NCI-H510A treated with DMSO at 0.1 percent for 48 hours (cell line): Measurements from ENCODE around the gene GRIFIN.
A peak's percentile ranks its signal among the peaks of the same experiment; 100 is the strongest.
"Not testable (repeated sequence)": the region's sequence is repeated elsewhere in the genome, so short reads cannot be mapped to it uniquely, and the experiment has no call there.

ENCODE experiments used
- DNase-seq: peaks from one replicate; lab custom pipeline; 2025; lab: John Stamatoyannopoulos, UW

The GRIFIN gene

DNA sequence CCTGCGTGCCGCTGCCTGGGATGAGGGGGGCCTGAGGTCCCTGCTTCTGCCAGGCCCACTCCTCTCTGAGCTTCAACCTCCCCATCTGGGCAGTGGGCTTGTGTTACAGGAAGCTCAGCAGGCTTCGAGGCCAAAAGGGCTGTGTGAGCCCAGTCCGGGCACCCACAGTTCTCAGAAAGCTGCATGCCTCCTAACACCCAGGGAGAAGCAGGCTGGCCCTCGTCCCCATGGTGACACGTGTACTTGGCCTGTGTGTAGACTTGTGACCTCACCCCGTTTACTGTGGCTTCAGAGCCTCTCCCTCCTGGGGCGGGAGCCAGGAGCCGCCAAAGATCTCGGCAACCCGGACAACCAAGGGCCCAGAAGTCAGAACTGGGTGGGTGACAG lies 2.2 kb upstream of the GRIFIN start:
- DNase-seq: peak; percentile 29

DNA sequence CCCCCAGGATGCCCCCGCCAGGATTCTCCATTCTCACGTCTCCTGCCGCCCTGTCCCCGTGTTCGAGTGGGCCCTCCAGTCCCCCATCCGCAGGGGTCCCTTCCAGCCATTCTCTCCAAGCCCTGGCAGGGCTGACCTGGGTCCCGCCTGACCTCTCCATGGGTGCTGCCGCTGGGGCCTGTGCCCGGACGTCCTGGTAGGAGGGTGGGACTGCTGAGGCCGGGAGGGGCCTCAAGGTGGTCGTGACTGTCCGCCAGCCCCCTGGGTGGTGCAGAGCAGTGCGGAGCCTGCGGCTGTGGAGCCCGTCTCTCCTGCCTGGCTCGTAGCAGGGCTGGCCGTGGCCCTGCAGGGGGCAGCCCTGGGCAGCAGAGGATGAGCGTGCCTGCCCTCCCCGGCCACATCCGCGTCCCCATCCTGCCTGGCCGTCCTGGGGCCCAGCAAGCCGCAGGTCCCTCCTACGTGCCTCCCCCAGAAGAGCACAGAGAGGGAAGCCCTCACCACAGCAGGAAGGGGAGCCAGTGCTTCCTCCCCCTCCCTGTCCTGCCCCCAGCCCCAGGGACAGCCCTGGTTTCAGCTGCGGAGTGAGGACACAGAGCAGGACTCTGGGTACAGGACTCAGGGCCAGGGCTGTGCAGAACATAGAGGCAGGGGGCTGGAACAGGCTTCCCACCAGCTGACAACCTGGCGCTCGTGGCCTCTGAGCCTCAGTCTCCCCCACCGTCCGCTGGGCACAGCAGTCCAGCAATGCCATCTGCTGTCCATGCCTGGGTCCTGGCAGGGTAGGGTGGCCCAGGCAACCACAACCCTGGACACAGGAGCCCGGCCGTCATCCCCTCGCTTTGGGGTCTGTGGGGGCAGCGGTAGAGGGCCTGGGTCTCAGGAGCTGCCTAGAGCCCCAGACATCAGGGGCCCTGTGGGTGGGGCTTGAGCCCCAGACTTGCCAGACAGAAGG lies 1.5 kb upstream of the GRIFIN start:
- DNase-seq: peak; percentile 72

DNA sequence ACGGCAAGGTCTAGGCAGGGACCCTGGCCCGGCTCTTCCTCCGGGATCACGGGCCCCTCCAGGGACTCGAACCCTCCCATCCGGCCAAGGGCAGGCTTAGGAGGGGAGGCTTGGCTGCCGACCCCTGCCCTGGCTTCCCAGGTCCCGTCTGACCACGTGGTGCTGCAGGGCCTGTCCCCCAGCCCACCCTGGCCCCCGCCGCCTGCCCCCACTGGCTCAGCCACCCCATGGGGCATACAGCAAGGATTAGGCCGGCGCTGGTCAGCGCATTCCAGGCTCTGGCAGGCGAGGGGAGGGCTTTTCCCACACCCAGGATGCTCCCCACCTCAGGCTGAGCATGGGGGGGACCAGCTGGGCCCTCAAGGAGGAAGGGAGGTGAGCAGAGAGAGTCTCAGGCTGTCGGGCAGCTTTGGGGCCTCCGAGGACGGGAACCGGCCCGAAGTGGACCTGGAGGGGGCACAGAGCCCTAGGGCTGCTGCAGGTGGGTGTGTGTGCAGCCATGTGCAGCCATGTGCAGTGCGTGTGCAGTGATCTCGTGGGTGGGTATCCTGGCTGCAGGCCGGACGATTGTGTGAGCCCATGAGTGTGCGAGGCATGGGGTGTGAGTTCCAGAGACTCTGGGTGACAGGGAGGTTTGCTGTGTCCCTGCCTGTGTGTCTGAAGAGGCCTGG lies 713 bp upstream of the GRIFIN start:
- DNase-seq: no peak

DNA sequence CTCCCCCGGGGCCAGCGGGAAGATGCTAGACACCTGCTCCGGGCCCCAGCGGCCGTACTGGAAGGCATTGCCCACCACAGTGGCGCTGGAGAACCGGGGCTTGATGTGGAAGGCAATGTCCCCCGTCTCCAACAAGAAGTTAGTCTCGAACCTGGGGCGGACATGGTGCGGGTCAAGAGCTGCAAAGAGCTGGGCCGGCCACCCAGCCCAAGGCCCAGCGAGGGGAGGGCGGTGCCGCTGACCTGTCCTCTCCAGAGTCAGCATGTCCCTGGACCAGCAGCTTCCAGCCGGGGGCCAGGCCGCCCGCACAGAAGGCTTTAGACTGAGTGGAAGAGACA lies 551 bp downstream of the GRIFIN start:
- no peak for DNase-seq

DNA sequence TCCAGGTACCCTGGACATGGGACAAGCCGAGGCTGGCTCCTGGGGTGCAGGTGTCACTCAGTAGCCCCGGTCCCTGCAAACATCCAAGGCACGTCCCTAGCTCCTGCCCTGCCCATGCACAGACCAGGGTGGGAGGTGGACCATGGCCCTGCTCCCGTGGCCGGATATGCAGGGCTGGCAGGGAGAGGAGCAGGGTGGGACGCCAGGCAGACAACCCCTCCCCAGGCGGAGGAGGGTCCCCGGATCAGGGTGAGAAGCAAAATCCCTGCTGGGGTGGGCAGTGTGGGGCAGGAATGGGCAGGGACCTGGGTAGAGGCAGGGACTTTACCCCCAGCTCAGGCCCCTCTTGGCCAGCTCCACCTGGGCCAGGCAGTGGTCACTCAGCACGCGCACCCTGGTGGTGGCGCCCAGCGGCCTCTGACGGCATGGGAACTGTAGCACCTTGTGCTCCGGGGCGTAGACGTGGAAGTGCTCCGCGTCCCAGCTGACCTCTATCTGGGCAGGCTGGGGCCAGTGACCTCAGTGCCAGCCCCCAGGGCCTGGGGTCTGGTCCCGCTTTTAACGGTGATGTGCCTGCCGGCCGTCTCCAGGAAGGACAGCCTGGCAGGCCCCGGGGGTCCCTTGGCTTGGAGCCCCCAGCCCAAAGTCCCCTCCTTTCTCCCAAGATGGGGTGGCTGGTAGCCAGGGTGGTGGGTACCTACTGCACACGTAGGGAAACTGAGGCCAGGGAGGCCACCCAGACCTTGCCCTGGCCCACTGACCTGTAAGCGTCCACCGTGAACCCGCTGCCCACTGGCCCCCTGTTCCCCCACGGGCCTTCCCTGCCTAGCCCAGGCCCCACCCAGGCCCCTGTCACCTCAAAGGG lies 1.2 kb downstream of the GRIFIN start:
- no peak for DNase-seq

DNA sequence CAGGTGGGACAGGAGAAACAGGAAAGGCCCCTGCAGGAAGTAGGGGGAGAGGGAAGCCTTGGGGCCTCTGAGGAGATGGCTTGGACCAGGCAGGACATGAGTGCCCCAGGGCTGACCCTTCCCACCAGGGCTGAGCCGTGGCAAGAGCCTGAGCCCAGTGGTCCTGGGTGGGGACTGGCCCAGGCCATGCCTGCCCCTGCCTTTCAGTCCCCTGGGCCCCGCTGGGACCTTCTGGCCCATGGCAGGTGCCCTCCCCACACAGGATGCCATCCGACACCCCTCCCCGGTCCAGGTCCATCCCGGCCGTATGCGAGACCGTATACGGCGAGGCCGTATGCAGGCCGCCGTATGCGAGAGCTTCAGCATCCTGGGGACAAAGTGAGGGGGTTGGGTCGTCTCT lies 2.0 kb downstream of the GRIFIN start:
- DNase-seq: no peak

DNA sequence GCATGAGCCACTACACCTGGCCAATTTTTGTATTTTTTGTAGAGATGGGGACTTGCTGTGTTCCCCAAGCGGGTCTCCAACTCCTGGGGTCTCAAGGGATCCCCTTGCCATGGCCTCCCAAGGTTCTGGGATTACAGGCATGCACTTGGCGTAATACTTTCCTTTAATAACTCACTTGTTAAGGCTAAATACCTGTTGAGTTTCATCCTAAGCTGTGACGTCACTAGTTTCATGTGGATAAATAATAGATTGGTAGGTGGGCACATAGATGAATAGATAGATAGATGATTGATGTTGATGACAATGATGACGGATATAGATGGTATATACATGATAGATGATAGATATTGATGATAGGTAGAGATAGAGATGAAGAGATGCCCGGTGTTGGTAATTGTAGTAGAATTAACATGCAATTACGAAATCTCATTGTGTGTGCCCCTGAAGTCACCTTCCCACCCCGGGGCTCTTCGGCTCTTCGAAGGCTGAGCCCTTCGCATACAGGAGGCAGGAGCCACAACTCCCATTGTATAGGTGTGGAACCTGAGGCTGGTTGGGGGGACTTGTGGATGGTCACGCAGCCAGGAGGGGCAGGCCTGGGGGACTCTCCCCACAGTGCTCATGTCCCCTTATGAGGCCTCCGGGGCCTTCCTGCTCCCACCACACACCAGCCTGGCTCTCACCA lies 2.6 kb downstream of the GRIFIN start:
- no peak for DNase-seq

DNA sequence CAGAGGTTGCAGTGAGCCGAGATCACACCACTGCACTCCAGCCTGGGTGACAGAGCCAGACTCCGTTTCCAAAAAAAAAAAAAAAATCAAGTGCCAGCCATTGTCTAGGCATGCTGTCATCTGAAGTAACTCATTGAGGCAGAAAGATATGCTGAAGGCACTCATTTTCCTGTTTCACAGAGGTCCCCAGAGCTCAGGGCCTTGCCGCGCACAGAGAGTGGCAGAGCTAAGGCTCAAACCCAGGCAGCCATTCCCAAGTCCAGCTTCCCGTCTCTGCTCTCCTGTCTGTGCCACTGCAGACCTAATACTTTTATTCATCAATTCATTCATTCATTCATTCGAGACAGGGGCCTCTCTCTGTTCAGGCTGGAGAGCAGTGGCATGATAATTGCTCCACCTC lies 3.5 kb downstream of the GRIFIN start:
- DNase-seq: no peak

DNA sequence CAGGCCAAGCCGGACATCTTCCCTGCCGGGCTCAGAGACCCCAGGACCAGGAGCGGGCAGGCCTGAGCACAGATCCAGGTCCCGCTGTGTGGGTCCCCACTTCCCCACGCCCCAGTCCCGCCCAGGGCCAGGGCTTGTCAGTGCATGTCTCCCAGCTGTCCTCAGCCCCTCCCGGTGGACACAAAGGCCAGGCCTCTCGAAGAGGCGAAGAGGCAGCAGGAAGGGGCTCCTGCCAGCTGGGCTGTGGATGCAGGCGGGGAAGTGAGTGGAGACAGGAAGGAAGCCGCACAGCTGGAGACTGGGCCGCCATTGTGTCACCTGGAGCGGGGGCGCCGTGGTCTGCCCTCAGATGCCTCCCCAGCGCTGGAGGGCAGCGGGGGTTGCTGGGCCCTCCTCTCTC lies 4.8 kb downstream of the GRIFIN start:
- DNase-seq: peak; percentile 85

DNA sequence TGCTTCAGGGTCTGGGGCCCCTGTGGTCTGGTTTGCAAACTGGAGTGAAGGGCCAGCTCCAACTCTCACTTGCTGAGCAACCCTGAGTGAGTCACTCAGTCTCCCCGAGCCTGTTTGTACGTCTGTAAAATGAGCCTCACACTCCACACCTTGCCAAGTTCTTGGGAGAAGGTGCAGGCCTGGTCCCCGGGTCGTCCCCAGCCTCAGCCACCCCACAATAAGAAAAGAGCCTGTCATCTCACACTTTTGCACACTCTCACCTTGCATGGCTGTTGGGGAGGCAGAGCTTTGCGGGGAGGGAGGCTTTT lies 5.2 kb downstream of the GRIFIN start:
- DNase-seq: no peak

DNA sequence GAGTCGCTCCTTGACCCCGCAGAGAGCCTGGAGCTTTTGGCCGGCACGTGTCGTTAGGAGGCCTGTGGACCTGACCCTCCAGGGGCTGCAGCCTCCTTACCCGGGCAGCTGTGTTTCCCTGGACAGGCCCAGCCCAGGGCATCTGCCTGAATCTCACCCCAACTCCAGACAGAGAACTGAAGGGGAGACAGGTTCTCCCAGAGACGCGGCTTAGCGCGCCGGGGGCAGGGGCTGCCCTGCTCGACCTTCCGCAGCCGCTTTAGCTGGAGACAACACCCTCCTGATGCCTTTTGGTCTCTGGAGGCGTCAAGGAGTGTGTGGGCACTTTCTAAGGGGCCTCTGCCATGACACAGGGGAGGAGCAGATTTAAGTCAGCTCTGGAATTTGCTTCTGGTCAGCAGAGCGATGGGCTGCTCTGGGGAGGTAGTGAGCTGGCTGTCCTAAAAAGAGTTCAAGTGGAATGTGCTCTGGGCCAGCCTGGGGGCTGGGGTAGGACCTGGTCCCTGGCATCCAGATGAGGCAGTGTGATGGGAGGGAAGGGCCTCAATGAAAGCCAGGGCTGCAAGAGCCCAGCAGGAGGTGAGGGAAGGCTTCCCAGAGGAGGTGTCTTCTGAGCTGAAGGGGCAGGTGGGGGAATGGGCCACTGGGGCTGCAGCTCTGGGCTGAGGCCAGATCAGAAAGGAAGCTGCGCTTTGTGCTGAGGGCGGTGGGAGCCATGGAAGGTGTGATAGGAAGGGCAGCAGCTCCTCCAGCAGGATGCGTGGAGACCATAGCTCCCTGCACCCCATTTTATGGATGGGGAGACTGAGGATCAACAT lies 5.8 kb downstream of the GRIFIN start:
- no peak for DNase-seq

DNA sequence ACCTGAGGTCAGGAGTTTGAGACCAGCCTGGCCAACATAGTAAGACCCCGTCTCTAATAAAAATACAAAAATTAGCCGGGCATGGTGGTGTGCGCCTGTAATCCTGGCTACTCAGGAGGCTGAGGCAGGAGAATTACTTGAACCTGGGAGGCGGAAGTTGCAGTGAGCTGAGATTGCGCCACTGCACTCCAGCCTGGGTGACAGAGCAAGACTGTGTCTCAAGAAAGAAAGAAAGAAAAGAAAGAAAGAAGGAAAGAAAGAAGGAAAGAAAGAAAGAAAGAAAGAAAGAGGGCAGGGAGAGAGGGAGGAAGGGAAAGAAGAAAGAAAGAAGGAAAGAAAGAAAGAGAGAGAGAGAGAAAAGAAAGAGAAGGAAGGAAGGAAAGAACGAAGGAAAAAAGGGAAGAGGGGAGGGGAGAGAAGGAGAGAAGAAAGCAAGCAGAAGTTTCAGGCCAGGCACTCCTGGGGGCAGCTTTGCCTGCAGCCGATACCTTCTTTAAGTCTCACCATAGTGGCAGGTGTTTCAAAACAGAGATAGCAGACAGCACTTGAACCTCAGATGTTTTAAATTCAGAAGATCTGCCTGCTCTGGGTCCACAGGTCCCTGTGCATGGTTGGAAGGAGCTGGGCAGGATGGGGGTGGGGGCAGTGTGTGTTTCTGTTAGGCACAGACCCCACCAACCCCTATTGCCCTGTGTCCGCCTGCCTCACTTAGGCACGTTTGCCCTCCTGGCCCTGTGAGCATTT lies 6.6 kb downstream of the GRIFIN start:
- DNase-seq: not testable (repeated sequence)

DNA sequence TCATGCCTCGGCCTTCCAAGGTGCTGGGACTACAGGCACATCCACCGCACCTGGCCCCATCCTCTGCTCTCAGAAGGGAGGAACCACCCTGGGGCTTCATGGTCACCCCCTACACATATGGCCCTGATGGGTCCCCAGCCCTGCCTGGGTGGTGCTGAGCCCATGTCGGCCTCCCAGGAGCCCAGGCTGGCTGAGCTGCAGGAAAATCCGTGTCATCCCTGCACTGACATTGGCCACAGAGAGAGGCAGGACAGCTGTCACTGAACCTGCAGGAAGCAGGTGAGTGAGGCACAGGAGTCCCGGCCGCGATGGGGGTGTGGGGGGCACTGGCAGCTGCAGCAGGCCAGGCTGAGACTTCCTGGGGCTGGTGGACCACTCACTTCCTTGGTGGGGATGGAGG lies 8.0 kb downstream of the GRIFIN start:
- no peak for DNase-seq

DNA sequence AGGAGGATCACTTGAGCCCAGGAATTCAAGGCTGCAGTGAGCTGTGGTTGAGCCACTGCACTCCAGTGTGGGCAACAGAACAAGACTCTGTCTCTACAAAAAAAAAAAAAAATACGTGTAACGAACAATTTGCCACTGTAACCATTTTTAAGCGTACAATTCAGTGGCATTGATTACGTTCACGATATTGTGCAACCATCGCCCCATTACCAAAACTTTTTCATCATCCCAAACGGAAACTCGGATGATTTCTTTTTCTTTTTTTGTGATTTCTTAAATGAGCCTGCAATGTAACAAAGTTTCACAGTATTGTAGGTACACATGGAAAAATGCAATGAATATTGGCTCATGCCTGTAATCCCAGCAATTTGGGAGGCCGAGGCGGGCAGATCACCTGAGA lies 9.5 kb downstream of the GRIFIN start:
- DNase-seq: no peak

DNA sequence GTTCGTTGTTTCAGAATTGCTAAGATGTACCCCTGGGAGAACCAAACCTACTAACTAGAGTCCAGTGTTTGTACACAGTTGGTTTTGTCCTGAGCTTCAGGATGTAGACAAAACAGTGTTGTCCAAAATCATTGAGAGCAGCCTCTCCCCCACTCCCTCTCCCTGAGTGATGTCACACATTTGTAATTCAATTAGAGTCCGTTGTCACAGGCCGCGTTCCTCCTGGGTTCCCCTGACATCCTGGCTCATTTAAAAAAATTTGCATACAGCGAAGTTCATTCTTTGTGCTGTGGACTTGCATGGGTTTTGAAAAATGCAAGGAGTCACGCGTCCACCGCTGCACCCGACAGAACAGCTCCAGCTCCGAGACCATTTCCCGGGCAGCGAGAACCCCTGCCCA lies 10.3 kb downstream of the GRIFIN start:
- no peak for DNase-seq

DNA sequence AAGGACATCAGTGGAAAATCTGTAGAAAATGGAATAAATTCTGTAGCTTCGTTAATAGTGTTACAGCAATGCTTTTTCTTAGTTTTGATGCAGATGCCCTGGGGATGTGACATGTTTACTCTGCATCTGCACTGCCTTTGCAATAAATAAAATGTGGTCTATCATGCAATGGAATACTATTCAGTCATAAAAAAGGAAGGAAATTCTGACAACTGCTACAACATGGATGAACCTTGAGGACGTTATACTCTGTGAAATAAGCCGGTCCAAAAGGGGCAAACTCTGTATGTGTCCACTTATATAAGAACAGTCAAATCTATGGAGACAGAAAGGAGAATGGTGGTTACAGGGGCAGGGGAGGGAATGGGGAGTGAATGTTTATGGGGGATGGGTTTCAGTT lies 13.5 kb downstream of the GRIFIN start:
- DNase-seq: no peak

DNA sequence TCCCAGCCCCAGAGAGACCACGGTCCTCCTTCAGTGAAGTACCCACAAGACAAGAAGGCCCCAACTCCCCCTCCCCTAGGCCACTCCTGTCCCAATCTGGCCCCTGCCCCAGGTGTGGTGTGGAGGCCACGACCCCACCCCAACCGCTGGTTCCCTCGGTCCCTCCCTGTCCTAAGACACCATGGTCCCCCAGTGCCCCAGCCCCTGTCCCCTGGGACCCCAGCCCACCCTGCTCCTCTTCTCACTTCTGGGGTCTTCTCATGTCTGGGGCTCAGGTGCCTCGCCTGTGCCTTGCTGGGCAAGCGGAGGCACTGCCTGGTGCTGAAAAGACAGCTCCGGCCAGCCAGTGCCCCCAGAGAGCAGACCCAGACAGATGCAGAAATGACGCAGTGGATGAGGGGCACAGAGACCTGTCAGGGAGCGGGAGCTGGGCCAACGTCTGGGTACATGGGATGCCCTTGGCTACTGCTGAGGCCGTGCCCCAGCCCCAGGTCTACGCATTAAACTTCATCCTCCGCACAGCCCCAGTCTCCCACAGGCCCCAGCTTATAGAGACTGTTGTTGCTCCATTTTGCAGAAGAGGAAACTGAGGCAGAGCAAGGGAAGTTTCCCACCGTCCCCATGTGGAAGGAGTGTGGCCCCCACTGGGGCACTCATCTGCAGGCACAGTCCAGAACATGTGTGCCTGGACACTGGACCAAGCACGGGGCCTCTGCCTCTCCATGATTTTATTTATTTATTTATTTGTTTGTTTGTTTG lies 14.8 kb downstream of the GRIFIN start:
- DNase-seq: no peak

DNA sequence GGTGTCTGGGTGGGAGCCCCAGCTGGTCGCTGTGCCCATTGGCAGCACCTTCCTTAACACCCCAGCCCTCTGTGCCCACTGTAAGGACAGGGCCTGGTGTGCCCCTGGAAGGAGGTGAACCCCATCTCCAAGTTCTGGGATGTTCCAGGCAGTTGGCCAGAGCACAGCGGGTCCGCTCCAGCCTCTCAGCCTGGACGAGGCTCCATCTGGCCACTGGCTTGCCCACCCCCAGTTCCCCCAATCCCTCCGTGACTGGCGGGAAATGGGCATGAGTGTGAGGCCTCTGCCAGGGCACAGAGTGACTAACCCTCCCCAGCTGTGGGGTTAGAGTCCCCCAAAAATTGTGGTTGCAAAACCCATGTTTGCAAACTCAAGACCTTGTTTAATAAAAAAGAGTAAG lies 15.6 kb downstream of the GRIFIN start:
- DNase-seq: no peak

DNA sequence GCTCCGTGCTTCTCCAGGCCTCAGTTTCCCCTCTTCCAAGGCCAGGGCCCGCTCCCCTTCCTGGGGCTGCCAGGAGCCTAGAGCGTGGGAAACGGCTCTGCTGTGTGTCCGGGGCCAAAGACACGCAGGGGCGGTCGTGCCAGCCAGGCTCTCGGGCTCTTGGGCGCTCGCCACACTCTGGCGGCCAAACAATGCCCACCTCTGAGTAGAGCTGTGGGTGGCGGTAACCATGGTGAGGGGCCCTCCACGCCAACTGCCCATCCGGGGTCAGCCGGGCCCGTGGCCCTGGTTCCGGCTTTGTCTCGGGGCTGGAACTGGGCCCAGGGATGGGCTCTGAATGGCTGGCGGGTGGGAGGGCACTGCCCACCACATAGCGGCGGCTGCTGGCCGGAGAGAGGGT lies 16.0 kb downstream of the GRIFIN start:
- no peak for DNase-seq

DNA sequence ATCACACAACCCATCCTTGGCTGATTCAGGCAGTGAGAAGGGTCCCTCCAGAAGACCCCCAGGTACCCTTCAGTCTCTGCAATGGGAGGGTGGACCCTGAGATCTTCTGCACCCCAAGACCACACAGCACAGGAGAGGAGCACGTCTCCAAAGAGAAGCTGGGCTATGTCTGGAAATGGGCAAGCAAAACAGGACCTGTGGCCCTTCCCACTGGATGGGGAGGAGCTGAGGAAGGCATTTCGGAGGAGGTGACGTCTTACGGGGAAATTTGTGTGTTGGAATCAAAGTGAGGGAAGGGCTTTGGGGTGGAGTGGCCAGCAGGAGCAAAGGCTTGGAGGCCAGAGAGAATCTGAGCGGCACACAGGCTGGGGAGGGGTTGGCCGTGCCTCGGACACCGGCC lies 16.5 kb downstream of the GRIFIN start:
- DNase-seq: no peak
